Psoas muscle (tissue), 8 donors: Measurements from ENCODE around the gene ELL. TPM values are rescaled to one million over a fixed set of nuclear protein-coding genes. Genes with fewer than 3 reads are reported as not detected.

Experiments
- ATAC-seq, 4 donors: fragments of 200-7000 bp; cut with Tn5 transposase; one replicate each; pipeline ENCODE4 v1.9.1; 2020; ENCODE audit warnings: moderate library complexity in 3 of 4, mild to moderate bottlenecking in 2 of 4
- DNase-seq, 2 donors: peaks; one replicate each; pipeline ENCODE4 v3.0.0-alpha.2; 2020
- H3K27ac ChIP-seq: fragments of 200-600 bp; one replicate; pipeline ENCODE4 v1.8.0; 2022
- H3K27me3 ChIP-seq, 3 donors: fragments of 200-600 bp in 1 of 3; one replicate each; pipeline versions ENCODE4 v1.6.1 to v1.8.0; 2013 to 2022; ENCODE audit warnings: low read length in 2 of 3, mild to moderate bottlenecking in 2 of 3, moderate library complexity in 1 of 3; ENCODE audit not compliant: insufficient read depth in 3 of 3
- H3K36me3 ChIP-seq, 2 donors: fragments of 200-600 bp in 1 of 2; one replicate each; pipeline versions ENCODE4 v1.6.1 to v1.8.0; 2013 to 2022; ENCODE audit warnings: low read depth in 1 of 2, mild to moderate bottlenecking in 1 of 2, moderate library complexity in 1 of 2; ENCODE audit not compliant: insufficient read depth in 1 of 2
- H3K4me1 ChIP-seq: fragments of 200-600 bp; one replicate; pipeline ENCODE4 v1.8.0; 2022
- H3K4me3 ChIP-seq: fragments of 200-600 bp; one replicate; pipeline ENCODE4 v1.8.0; 2022; ENCODE audit warnings: mild to moderate bottlenecking
- H3K9me3 ChIP-seq: fragments of 200-600 bp; one replicate; pipeline ENCODE4 v1.8.0; 2022
- WGBS, 3 donors: extraction: QIAGEN DNeasy Blood & Tissue Kit; methylation state at CpG; one replicate each; pipeline versions ENCODE4 v1.1.6 to v1.1.7; 2013; 5-methylcytosine and 5-hydroxymethylcytosine counted together
- intact Hi-C, 2 donors: fragments of 100-400 bp; cut with DNase I; formaldehyde crosslinking; loops; one replicate each; pipeline versions ENCODE4 v1.11.0 to v1.14.2; 2022
- polyA plus RNA-seq, 3 donors: library from polyadenylated mRNA; stranded (reverse); fragments of 200-250 nt; gene quantifications; one replicate each; pipeline ENCODE4 v1.2.3, GENCODE V29; 2013
- total RNA-seq, 4 donors: library from RNA; stranded (reverse); fragmentation: NEBNext Ultra II Directional in 2 of 4; extraction: Animal tissue kit (Norgen Biotek cat#: 25700) in 2 of 4; gene quantifications; one replicate each; pipeline versions ENCODE4 v1.2.1 to v1.2.4, GENCODE V29; 2021 to 2023
- TF ChIP-seq, protein P1 (sequence below): fragments of 200-600 bp; IDR thresholded peaks from one replicate; pipeline ENCODE4 v1.8.0; 2022; ENCODE audit warnings: antibody characterized with exemption
- donor health status: healthy with polysubstance abuse.
- donor health status: DM: no; HTN: no; CAD: no; lungs with moderate emphysema.
- donor health status: Bipolar disorder and iron deficiency.
- donor health status: healthy.
- donor health status: DM: yes; HTN: yes; CAD: no.
- donor health status: DM: no; HTN: no; CAD: no.
- donor health status: DM: no; HTN: no; CAD: no.
- donor health status: DM: yes; HTN: yes; CAD: no.

ELL gene
- total and polyA plus RNA-seq, 7 donors, result 7.5 to 40.2 (median 17.5) TPM

GRCh38 chr19:18504886-18505610 is 16.8 kb downstream of the ELL start:
- peak overlapping the region; percentile 84 for H3K27ac ChIP-seq
- no peaks in the 10 kb centered on the region for H3K27me3 ChIP-seq
- DNase-seq (no peak), ATAC-seq (no peak)
- WGBS, 3 donors, result 40 to 75% (median 48%) methylated on average over 7 to 8 of the region's 8 CpGs
- no peaks in the 10 kb centered on the region for H3K9me3 ChIP-seq
- TF ChIP-seq, protein P1, sequence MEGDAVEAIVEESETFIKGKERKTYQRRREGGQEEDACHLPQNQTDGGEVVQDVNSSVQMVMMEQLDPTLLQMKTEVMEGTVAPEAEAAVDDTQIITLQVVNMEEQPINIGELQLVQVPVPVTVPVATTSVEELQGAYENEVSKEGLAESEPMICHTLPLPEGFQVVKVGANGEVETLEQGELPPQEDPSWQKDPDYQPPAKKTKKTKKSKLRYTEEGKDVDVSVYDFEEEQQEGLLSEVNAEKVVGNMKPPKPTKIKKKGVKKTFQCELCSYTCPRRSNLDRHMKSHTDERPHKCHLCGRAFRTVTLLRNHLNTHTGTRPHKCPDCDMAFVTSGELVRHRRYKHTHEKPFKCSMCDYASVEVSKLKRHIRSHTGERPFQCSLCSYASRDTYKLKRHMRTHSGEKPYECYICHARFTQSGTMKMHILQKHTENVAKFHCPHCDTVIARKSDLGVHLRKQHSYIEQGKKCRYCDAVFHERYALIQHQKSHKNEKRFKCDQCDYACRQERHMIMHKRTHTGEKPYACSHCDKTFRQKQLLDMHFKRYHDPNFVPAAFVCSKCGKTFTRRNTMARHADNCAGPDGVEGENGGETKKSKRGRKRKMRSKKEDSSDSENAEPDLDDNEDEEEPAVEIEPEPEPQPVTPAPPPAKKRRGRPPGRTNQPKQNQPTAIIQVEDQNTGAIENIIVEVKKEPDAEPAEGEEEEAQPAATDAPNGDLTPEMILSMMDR, result no peak
- no peak overlapping the region for H3K4me3 ChIP-seq
- H3K4me1 ChIP-seq, result peaks cover 97% of the 10 kb centered on the region
- no peaks in the 10 kb centered on the region for H3K36me3 ChIP-seq
- intact Hi-C loops, result no loop called here

DNA sequence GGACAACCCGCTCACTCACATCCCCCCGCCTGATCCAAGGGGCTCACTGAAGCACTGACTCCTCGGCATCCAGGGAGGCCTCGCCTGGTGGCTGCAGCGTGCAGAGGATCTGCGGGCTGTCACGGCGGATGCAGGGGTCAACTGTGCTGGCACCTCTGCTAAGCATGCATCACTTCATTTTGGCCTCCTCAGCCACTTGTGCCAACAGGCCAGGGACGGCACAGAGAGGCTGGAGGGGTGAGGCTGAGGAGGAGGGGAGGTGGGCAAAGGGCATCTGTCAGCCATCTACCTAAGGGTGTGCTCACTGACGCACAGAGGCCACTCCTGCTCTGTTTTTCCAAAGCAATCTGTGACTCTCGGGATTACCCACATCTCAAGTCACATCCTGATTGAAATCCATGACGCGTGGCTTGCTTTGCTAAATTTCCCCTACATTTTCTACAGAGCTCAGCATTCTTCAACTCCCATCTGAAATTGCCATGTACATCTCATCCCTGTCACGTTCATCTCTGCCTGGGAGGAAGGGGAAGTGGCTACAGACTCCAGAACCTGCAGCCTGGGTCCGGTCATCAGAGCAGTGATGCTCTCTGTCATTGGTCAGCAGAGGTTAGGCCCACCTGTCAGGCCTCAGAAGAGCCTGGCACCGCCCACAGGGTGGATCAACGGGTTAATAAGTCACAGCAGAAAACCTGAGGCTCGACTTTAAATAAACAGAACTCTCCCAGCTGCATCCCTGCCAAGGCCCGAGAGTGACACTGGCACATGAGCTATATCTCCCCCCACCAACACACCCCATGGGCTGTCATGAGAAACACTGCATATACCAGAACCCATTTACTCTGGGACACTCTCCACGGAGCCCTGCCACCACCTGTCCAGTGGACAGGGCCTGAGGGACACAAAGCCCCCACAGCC is 17.6 kb downstream of the ELL start:
- 29 to 49% (median 39%) methylated on average over 20 of the region's 20 CpGs for WGBS, 3 donors
- Histone ChIP-seq H3K4me3 (no peak overlapping the region), H3K9me3 (no peaks in the 10 kb centered on the region), H3K36me3 (no peaks in the 10 kb centered on the region), H3K27ac (peak overlapping the region; percentile 84), H3K4me1 (peaks cover 100% of the 10 kb centered on the region), H3K27me3 (no peaks in the 10 kb centered on the region)
- no peak for ATAC-seq
- intact Hi-C loops, result no loop called here
- TF ChIP-seq, protein P1, result no peak
- no peak for DNase-seq

DNA sequence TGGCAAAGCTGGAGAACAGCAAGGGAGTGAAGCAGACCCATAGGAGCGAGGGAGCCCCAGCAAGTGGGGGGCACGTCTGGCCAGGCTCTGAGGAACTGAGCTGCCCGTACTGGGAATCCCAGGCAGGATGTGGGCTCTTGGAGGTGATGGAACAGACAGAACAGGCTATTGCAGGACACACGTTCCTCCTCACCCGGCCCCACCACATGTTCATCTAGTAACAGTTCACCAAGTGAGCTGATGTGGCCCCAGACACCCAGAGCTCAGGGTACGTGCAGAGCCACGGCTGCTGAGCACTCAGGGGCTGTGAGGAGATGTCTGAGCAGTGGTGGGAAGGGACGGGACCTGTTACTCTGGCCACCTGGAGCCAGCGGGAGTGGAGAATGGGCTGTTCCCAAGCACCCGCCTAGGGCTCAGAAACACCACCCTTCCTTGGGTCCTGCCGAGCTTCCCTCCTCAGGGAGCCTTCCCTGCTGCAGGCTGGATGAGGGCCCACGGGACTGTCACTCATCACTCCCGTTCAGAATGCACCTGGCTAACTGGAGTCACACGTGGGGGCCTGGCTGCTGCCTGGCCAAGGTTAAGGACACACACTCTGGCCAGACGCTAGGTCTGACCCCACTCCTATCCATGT is 18.4 kb downstream of the ELL start:
- peak; percentile 40 to 75 for DNase-seq
- H3K9me3 ChIP-seq, result no peaks in the 10 kb centered on the region
- TF ChIP-seq, protein P1, result no peak
- ATAC-seq, result peak; percentile 21 to 51 (median 42)
- H3K27ac ChIP-seq, result peak overlapping the region; percentile 84
- H3K4me3 ChIP-seq, result no peak overlapping the region
- 28 to 45% (median 28%) methylated on average over 15 of the region's 15 CpGs for WGBS, 3 donors
- H3K27me3 ChIP-seq, result no peaks in the 10 kb centered on the region
- intact Hi-C loops, result no loop called here
- no peaks in the 10 kb centered on the region for H3K36me3 ChIP-seq
- H3K4me1 ChIP-seq, result peaks cover 100% of the 10 kb centered on the region

- ATAC-seq, result peak; percentile 38 to 62 (median 46)
- H3K36me3 ChIP-seq, result no peaks in the 10 kb centered on the region
- WGBS, 3 donors, result 21 to 35% (median 22%) methylated on average over 17 of the region's 17 CpGs
- peak overlapping the region; percentile 84 for H3K27ac ChIP-seq
- peaks cover 100% of the 10 kb centered on the region for H3K4me1 ChIP-seq
- H3K4me3 ChIP-seq, result no peak overlapping the region
- DNase-seq, result peak; percentile 53 to 75
- H3K27me3 ChIP-seq, result no peaks in the 10 kb centered on the region
- intact Hi-C loops, result no loop called here
- H3K9me3 ChIP-seq, result no peaks in the 10 kb centered on the region
- TF ChIP-seq, protein P1, result no peak
Observed at GRCh38 chr19:18502638-18503294, 19.1 kb downstream of the ELL start.
